ENCODE measurements around the gene ADAMTSL4.
"Not testable (repeated sequence)": the region's sequence is repeated elsewhere in the genome, so short reads cannot be mapped to it uniquely, and the experiment has no call there.

Gene ADAMTSL4

GRCh38 chr1:150567717-150568593 is 18.7 kb downstream of the ADAMTSL4 start:
- DNase-seq, result peak; percentile 100

DNA sequence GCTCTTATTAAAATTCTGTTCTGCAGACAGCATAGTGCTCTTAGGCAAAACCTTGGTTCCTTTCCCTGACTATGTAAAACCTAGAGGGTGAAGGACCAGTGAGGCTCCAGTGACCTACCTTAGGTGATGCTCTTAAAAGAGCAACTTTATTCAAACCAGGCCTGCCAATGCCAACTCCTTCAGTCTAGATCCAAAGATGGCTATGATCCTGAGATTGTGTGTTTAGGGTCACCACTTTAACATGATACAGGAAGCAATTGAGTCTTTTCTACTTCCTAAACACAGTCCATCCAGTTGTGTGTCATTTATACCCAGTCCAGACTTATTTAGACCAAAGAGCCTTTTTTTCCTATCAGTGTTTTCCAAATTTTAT is 19.4 kb downstream of the ADAMTSL4 start:
- DNase-seq, result no peak

- no peak for DNase-seq
Observed at GRCh38 chr1:150572918-150573647, 23.9 kb downstream of the ADAMTSL4 start.

- DNase-seq, result not testable (repeated sequence)
Observed at GRCh38 chr1:150573648-150574071, 24.5 kb downstream of the ADAMTSL4 start.

GRCh38 chr1:150574260-150575071 is 25.3 kb downstream of the ADAMTSL4 start:
- no peak for DNase-seq

DNA sequence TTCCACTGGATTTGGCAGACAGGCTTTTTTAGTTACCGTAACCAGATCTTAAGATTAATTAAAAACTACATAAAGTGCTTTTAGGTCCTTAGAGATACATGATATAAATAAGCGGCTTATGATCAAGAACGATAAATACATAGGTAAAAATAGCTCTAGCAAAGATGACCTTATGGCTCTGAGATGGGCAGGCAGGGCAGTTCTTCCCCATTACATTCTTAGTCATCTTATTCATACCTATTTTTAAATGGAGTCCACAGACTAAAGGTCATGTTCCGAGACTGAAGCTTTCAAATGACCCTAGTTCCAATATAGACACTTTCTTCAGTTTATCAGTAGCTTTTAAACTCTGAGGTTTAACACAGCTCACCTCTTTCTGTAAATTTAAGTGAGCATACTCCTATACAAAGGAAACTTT is 25.9 kb downstream of the ADAMTSL4 start:
- no peak for DNase-seq

GRCh38 chr1:150575518-150576366 is 26.5 kb downstream of the ADAMTSL4 start:
- no peak for DNase-seq

GRCh38 chr1:150576367-150576711 is 27.1 kb downstream of the ADAMTSL4 start:
- DNase-seq, result no peak

DNA sequence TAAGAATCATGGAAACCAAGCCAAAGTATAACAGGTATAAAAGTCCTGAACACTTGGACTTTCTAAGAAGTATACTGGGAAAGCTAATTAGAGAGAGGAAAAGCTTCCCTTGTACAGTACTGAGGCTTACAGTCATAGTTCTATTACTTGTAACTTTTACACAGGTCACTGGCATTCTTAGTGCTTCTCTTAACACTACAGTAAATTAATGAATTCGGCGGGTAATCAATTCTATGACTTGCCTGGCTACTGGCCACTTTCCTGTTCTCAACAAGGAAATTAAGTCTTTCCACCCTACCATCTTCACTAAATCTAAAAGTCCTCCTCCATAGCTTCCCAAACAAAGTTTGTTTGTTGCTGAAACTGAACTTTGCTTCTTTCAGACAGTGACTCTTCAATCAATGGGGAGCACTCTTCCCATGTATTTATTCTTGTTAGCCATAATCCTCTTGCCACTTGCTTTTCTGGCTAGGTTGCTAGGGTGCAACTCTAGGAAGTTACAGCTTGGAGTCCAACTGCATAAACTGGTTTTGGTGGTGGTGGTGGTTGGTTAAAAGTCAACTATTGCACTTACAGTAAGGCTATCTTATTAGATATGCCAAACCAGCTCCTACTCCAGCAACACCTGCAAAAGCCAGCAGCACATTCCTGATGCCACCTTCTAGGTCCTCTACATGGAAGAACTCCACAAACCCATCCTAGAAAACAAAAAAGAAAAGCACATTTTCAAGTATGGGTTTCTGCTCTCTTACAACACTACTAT is 27.8 kb downstream of the ADAMTSL4 start:
- DNase-seq, result no peak

DNA sequence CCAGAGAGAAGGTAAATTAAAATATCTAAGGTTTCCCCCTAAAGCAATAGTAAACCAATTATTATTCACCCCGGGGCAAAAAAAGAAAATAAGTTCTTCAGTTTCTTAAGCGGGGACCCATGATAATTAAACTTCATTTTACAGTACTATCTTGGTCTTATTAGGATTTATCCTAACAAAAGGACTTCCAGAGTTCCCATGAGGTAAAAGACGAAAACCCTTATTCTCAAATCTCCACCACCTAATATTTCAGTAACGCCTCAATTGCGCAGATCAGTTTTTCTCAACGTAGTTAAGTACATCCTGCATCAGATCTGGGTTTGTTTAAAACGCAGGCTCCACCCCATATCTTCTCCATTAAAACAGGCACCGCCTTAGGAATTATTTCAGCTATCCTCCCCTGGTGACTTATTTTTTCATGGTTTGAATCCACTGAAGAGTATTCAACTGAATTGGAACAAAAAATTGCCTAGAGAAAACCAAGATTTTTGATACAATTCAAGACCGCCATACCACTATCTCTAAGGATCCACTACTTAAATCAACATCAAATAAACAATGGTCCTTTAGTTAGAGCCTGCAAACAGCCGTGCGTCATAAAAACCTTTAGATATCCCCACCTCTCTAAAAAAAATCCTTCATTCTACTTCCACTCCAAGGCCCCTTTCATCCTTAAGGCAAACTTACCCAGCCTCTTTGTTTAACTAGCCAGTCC is 28.5 kb downstream of the ADAMTSL4 start:
- DNase-seq, result no peak

GRCh38 chr1:150578272-150579109 is 29.3 kb downstream of the ADAMTSL4 start:
- DNase-seq, result peak; percentile 98

DNA sequence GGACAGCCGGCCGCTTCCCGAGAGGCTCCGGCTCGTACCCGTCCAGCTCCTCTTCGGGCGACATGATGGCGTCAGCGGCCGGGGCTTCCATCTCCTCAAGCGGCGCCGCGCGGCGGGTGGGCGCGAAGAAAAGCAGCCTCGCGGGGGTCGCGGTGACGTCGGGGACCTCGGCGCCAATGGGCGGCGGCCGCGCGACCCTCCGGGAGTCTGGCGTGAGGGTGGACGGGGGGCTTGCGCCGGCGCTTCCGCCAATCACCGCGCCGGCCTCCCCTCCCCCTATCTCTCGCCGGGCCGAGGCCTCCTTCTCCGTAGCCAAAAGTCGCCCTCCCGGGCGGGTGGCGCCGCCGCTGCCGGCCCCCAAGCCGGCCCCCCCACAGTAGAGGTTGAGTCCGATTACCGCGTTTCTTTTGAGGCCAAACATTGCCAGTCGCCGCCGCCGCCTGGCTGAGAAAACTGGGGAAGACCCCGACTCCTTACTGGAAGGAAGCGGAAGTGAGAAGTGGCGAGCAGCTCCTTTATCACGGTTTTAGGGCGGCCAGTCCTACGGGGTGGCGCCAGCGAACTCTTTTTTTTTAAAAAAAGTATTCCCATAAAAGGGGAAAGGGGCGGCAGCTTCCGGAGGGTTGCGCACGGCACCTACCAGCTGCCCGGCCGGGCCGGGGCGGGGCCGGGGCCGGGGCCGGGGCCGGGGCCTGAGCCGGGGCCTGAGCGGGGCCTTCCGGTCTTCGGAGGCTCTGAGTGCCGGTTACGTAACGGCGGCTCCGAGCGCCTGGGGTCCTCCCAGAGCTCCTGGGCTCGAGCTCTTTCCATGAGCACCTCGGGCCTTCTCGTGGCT is 30.1 kb downstream of the ADAMTSL4 start, which contains the start of gene MCL1:
TSS of gene MCL1 (minus strand) at position 501 of the 835 bp plus-strand sequence. CDS start at position 421, 80 bp downstream.
- DNase-seq, result peak; percentile 100

- no peak for DNase-seq
Observed at GRCh38 chr1:150579945-150580642, 30.9 kb downstream of the ADAMTSL4 start.

DNA sequence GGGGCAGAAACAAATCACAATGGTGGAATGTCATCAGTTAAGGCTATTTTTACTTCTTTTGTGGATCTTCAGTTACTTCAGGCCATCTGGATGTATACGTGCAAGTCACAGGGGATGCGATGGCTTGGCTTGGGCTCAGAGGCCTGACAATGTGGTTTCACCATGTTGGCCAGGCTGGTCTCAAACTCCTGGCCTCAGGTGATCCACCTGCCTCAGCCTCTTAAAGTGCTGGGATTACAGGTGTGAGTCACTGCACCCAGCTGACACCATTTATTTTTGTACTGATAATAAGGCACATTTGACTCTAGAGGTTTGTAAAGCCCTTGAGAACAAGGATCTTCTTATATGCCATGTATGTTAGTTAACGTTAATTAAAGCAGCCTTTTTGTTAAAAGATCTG is 31.8 kb downstream of the ADAMTSL4 start:
- DNase-seq, result not testable (repeated sequence)

- not testable (repeated sequence) for DNase-seq
Observed at GRCh38 chr1:150581437-150581836, 32.2 kb downstream of the ADAMTSL4 start.

GRCh38 chr1:150581962-150582361 is 32.8 kb downstream of the ADAMTSL4 start:
- not testable (repeated sequence) for DNase-seq

GRCh38 chr1:150582371-150582770 is 33.2 kb downstream of the ADAMTSL4 start:
- no peak for DNase-seq
